Ascending aorta (tissue), 2 donors: ENCODE data around the gene TRIM46. TPM values are rescaled to one million over a fixed set of nuclear protein-coding genes. Genes with fewer than 3 reads are reported as not detected.
A peak's percentile ranks its signal among the peaks of the same experiment; 100 is the strongest.

Experiments used
- DNase-seq, 2 donors: peaks; one replicate each; pipeline ENCODE4 v3.0.0-alpha.2; 2019; ENCODE audit warnings: low spot score in 2 of 2
- H3K27ac ChIP-seq, 2 donors: fragments of 200-600 bp; sonication (generic); one replicate each; pipeline ENCODE4 v1.5.1; 2016 to 2017; ENCODE audit warnings: mild to moderate bottlenecking in 1 of 2
- H3K27me3 ChIP-seq: fragments of 200-600 bp; sonication (generic); one replicate; pipeline ENCODE4 v1.5.1; 2017
- H3K36me3 ChIP-seq, 2 donors: fragments of 200-600 bp; sonication (generic); one replicate each; pipeline ENCODE4 v1.5.1; 2016
- H3K4me1 ChIP-seq, 2 donors: fragments of 200-600 bp; sonication (generic); one replicate each; pipeline ENCODE4 v1.5.1; 2016 to 2017; ENCODE audit warnings: mild to moderate bottlenecking in 1 of 2
- H3K4me3 ChIP-seq, 2 donors: fragments of 200-600 bp; sonication (generic); one replicate each; pipeline ENCODE4 v1.5.1; 2016 to 2017; ENCODE audit warnings: mild to moderate bottlenecking in 1 of 2
- H3K9me3 ChIP-seq, 2 donors: fragments of 200-600 bp; sonication (generic); one replicate each; pipeline ENCODE4 v1.5.1; 2016
- intact Hi-C: fragments of 100-400 bp; cut with DNase I; formaldehyde crosslinking; loops from one replicate; pipeline ENCODE4 v1.15.1; 2023
- total RNA-seq: library from RNA; depleted of rRNA; stranded (reverse); fragments of >200 nt; gene quantifications from one replicate; pipeline ENCODE4 v1.1.0, GENCODE V29; 2016
- TF ChIP-seq, protein P1 (sequence below), 3 experiments: fragments of 200-600 bp in 2 of 3; fragments of 450-650 bp in 1 of 3; sonication (generic) in 2 of 3; IDR thresholded peaks; one replicate each; pipeline ENCODE4 v1.5.1; 2016 to 2019; ENCODE audit warnings: antibody characterized with exemption in 3 of 3, mild to moderate bottlenecking in 1 of 3, moderate library complexity in 1 of 3

TRIM46 gene
- total RNA-seq, 1 donor from 2014 or later = not detected

DNA sequence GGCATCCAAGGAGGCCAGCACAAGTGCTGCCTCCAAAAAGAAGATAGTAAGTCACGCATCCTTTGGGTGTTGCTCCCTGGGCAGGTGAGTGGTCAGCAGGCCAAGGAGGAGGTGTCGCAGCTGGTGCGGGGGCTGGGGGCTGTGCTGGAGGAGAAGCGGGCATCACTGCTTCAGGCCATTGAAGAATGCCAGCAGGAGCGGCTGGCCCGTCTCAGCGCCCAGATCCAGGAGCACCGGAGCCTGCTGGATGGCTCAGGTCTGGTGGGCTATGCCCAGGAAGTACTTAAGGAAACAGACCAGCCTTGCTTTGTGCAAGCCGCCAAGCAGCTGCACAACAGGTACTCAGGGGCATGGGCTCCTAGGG lies 4.3 kb downstream of the TRIM46 start:
- Histone ChIP-seq H3K27me3 (no peaks in the 10 kb centered on the region), H3K9me3 (no peaks in the 10 kb centered on the region), H3K4me3 (no peak overlapping the region), H3K36me3 (peaks cover 0 to 8% of the 10 kb centered on the region in 2 donors), H3K27ac (no peak overlapping the region), H3K4me1 (peaks cover 6 to 15% of the 10 kb centered on the region in 2 donors)
- intact Hi-C loops = no loop called here
- TF ChIP-seq, protein P1, sequence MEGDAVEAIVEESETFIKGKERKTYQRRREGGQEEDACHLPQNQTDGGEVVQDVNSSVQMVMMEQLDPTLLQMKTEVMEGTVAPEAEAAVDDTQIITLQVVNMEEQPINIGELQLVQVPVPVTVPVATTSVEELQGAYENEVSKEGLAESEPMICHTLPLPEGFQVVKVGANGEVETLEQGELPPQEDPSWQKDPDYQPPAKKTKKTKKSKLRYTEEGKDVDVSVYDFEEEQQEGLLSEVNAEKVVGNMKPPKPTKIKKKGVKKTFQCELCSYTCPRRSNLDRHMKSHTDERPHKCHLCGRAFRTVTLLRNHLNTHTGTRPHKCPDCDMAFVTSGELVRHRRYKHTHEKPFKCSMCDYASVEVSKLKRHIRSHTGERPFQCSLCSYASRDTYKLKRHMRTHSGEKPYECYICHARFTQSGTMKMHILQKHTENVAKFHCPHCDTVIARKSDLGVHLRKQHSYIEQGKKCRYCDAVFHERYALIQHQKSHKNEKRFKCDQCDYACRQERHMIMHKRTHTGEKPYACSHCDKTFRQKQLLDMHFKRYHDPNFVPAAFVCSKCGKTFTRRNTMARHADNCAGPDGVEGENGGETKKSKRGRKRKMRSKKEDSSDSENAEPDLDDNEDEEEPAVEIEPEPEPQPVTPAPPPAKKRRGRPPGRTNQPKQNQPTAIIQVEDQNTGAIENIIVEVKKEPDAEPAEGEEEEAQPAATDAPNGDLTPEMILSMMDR (IDR thresholded peaks at IDR 0.05) = no peak
- peak; percentile 4 to 60 for DNase-seq

DNA sequence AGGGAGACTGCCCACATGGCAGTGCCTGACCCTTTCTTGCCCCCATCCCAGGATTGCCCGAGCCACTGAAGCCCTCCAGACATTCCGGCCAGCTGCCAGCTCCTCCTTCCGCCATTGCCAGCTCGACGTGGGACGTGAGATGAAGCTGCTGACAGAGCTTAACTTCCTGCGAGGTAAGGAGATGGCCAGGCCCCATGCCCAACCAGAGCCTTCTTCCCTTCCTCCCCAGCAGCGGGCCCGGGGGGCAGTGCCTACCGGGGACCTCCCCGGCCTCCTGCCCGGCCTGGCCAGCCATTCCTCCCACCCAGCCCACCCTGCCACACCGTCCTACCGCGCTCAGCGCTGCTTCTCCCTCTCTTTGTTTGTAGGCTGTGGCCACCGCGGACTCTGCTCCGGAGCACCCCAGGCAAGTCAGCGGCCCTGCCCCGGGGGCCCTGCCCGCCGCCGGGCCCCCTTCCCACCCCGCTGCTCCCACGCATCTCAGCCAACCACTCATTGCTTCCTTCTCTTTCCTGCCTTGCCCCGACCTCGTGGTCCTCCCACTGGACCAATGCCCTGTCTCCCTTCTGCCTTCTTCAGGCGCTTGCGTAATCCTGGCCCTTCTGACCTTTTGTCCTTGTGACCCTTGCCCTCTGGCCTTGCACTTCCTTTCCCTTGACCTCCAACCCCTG lies 4.9 kb downstream of the TRIM46 start:
- no peak overlapping the region for H3K27ac ChIP-seq
- H3K27me3 ChIP-seq = no peaks in the 10 kb centered on the region
- H3K4me1 ChIP-seq = peaks cover 4 to 11% of the 10 kb centered on the region in 2 donors
- peak in 1 of 2 donors; percentile 58 for DNase-seq
- H3K4me3 ChIP-seq = no peak overlapping the region
- peaks cover 0 to 8% of the 10 kb centered on the region in 2 donors for H3K36me3 ChIP-seq
- intact Hi-C loops = no loop called here
- H3K9me3 ChIP-seq = no peaks in the 10 kb centered on the region
- TF ChIP-seq, protein P1 (IDR thresholded peaks at IDR 0.05) = no peak

DNA sequence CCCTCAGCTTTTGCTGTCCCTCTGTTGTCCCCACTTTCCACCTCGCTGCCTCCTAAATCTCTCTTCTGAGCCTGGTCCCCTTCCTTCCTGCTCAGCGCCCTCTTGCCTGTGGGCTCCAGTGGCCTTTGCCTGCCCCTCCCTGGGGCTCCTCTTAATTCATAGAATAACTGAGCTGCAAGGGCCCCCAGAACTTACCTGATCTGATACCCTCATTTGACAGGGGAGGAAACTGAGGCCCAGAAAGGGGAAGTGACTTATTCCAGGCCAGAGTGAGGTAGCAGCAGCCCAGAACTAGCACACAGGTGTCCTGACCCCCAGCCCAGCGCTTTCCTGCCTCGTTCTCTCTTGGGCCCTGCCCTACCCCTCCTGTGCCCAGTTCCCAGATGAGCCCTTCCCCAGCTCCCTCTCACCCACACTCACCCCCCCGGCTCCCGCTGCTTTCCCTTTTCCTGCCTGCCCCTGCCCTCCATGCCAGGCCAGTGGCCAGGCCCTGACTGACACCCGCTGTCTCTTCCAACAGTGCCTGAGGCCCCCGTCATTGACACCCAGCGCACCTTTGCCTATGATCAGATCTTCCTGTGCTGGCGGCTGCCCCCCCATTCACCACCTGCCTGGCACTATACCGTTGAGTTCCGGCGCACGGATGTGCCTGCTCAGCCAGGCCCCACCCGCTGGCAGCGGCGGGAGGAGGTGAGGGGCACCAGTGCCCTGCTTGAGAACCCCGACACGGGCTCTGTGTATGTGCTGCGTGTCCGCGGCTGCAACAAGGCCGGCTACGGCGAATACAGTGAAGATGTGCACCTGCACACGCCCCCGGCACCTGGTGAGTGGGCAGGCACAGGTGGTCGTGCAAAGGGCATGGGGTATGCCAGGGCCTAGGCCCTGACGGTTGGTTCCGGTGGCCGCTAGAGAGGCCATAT lies 5.7 kb downstream of the TRIM46 start:
- H3K27me3 ChIP-seq = no peaks in the 10 kb centered on the region
- intact Hi-C loops = no loop called here
- H3K4me1 ChIP-seq = peaks cover 0 to 3% of the 10 kb centered on the region in 2 donors
- H3K27ac ChIP-seq = no peak overlapping the region
- peaks cover 0 to 8% of the 10 kb centered on the region in 2 donors for H3K36me3 ChIP-seq
- DNase-seq = peak in 1 of 2 donors; percentile 60
- TF ChIP-seq, protein P1 (IDR thresholded peaks at IDR 0.05) = no peak
- H3K9me3 ChIP-seq = no peaks in the 10 kb centered on the region
- no peak overlapping the region for H3K4me3 ChIP-seq

DNA sequence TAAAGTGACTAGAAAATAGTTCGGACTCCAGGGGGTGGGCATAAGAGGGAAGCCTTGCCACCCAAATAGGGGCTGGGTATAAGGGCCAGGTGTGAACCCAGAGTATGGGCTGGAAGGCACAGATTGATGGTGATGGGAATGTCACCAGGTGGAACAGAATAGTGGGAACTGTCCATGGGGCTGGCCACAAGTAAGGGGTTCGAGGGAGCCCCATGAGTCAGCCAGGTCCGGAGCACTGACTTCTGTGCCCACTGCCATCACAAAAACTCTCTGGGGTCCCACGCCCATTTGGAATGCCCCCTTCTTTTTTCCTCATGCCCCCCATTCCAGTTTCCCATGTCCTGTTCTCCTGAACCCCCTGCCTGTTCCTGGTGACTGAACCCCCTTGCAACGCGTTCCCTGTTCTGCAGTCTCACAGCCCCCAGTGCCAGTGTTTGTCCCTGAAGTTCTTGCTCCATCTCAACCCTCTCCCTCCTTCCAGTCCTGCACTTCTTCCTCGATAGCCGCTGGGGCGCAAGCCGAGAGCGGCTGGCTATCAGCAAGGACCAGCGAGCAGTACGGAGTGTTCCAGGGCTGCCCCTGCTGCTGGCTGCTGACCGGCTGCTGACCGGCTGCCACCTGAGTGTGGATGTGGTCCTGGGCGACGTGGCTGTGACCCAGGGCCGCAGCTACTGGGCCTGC lies 7.9 kb downstream of the TRIM46 start:
- peak in 1 of 2 donors; percentile 57 for DNase-seq
- no peak overlapping the region for H3K27ac ChIP-seq
- H3K9me3 ChIP-seq = no peaks in the 10 kb centered on the region
- H3K4me1 ChIP-seq = no peaks in the 10 kb centered on the region
- intact Hi-C loops = no loop called here
- TF ChIP-seq, protein P1 (IDR thresholded peaks at IDR 0.05) = no peak
- H3K27me3 ChIP-seq = no peaks in the 10 kb centered on the region
- no peak overlapping the region for H3K4me3 ChIP-seq
- peaks cover 0 to 8% of the 10 kb centered on the region in 2 donors for H3K36me3 ChIP-seq

DNA sequence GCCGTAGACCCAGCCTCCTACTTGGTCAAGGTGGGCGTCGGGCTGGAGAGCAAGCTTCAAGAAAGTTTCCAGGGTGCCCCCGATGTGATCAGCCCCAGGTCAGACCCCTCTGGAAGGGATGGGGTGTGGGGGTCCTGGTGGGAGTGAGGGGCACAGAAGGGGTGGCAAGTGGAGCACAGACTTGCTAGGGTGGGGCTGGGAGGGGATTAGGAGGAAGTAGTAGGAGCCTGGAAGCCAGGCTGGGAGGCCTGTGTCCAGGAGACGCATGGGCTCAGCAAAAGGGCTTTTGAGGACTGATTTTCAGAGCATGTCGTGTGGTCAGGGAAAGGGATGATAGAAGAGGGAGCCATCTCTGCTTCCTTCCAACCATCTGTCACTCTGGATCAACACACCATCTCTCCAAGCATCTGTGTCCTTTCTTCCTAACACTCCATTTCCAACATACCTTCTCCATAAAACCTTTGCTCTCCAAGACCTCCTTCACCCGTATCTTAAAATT lies 8.5 kb downstream of the TRIM46 start:
- H3K36me3 ChIP-seq = peaks cover 0 to 8% of the 10 kb centered on the region in 2 donors
- TF ChIP-seq, protein P1 (IDR thresholded peaks at IDR 0.05) = no peak
- DNase-seq = no peak
- intact Hi-C loops = no loop called here
- H3K4me3 ChIP-seq = no peak overlapping the region
- no peak overlapping the region for H3K27ac ChIP-seq
- no peaks in the 10 kb centered on the region for H3K27me3 ChIP-seq
- no peaks in the 10 kb centered on the region for H3K4me1 ChIP-seq
- H3K9me3 ChIP-seq = no peaks in the 10 kb centered on the region
